HG03025 (cell line): ENCODE results near the gene MEGF11.

Experiments
- ATAC-seq: cut with Tn5 transposase; IDR thresholded peaks from one replicate; pipeline ENCODE4 v1.9.1; 2021; ENCODE audit warnings: mild to moderate bottlenecking, moderate library complexity; ENCODE audit not compliant: unreplicated experiment, low FRiP score

The MEGF11 gene

DNA sequence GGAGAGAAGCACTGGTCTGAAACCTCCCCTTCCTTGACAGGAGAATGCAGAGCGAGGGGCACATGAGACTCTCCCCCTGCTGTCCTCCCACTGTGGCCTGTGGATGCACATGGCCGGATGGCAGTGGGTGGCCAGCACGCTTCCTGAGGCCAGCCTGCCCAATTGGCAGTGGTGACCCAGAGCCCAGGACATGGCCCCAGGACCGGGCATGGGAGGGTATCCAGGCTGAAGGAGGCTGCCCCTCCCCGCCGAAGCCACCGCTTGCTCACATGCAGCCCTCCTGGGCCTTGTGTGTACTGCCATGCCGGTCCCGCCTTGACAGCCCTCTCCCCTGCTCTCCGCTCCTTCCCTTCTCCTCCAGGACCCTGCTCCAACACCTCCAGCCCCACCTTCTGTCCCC, 100.9 kb downstream of the MEGF11 start:
- no peak for ATAC-seq

DNA sequence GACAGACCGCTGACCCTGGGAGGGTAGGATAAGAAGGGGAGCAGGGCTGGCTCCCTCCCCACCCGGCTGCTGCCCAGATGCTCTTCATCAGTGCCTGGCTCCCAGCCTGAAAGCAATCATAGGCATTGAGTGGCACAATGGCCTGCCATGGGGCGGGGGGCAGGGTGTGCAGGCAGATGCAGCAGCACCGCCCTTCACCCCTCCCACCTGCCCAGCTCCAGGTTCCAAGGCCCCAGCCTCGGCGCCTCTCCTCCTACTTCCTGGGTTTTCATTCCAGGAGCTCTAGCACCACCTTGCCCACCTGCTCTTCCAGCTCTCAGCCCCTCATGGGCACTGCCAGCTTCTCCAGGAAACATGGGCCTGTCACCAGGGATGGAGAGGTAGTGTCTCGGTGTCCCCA, 101.7 kb downstream of the MEGF11 start:
- ATAC-seq: no peak

DNA sequence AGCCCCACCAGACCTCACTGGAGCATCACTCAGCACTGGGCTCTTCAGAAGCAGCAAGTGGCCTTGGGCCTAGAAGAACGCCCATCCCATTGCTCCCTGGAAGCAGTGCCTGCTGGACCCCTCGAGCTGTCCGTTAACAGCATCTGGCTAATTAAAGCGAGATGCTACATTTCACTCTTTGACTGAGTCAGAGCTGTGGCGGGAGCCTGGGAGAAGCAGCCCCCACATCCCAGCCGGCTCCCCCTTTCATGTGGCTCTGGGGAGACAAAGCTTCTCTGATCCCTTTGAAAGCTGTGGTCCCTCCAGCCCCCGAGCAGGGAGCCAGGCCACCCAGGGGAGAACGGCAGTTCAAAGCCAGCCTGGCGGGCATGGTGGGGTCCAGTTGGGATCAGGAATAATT, 103.7 kb downstream of the MEGF11 start:
- no peak for ATAC-seq

DNA sequence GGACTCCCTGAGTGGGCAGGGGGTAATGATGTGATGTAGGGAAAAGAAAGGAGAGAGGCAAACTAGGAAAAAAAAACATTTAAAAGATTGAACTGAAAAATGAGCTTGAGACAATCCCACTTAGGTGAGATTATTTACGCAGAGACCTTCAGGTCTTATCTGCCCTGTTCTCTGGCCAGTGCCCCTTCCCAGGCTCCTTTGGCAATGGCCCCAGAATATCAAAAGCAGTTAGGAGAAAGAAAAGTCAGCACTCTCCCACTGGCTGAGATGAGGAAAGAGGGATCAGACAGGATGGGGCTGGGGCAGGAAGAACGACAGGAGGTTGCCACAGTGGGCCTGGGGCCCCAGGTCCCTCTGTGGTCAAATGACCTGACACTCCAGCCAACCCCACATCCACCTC, 105.4 kb downstream of the MEGF11 start:
- no peak for ATAC-seq

GRCh38 chr15:66147440-66147839, 106.1 kb downstream of the MEGF11 start:
- ATAC-seq: no peak

- ATAC-seq: no peak
These were observed 107.8 kb downstream of the MEGF11 start for GRCh38 chr15:66145726-66146182.

- ATAC-seq: no peak
These were observed 108.4 kb downstream of the MEGF11 start for GRCh38 chr15:66144978-66145725.

DNA sequence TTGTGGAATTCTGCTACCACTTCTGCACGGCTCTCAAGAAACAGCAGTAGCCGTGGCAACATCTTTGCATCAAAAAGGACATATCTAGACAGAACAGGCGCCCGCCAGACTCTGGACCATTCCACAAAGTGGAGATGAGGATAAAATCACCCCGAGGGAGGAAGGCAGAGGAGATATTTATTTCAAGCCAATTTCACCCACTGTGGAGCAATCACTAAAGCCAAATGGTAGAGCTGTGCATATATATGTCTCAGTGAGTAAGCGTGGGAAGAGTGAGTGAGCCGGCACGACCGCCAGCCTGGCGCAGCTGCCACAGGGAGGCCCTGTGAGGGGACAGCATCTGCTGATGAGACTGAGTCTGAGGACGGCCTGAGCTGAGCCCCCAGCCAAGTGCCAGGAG, 111.3 kb downstream of the MEGF11 start:
- no peak for ATAC-seq

- ATAC-seq: no peak
These were observed 113.9 kb downstream of the MEGF11 start for GRCh38 chr15:66139591-66140207.

DNA sequence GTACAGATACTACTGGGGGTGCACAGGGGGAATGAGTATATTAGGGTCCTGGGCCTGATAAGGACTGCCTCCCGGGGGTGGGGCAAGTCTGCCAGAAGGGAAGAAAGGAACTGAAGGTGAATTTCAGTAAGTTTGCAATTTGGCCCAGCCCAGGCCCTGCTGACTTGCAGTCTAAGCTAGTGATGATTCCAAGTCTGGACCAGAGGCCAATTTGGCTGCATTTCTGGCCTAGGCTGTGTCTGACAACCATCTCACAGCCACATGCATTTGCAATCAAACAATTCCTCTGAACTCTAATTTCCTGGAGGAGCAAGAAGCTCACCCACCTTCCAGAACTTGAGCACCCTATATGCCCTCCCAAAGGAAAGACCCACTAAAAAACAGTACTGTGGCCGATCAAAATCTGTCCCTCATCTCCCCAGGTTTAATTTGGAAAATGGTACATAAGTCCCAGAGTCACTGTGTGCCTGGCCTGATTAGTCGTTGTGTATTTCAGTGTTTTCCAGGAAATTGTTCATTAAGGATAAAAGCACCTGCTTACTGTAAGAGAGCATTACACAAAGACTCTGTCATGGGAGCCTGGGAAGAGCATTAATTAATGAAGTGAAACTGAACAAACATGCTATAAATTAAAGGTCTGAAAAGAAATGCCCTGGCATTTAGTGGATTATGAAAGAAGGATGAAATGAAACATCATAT, 114.5 kb downstream of the MEGF11 start:
- no peak for ATAC-seq

- ATAC-seq: no peak
These were observed 115.3 kb downstream of the MEGF11 start for GRCh38 chr15:66138096-66138783.

- ATAC-seq: no peak
These were observed 116.6 kb downstream of the MEGF11 start for GRCh38 chr15:66136948-66137347.

- no peak for ATAC-seq
These were observed 117.9 kb downstream of the MEGF11 start for GRCh38 chr15:66135664-66136063.

DNA sequence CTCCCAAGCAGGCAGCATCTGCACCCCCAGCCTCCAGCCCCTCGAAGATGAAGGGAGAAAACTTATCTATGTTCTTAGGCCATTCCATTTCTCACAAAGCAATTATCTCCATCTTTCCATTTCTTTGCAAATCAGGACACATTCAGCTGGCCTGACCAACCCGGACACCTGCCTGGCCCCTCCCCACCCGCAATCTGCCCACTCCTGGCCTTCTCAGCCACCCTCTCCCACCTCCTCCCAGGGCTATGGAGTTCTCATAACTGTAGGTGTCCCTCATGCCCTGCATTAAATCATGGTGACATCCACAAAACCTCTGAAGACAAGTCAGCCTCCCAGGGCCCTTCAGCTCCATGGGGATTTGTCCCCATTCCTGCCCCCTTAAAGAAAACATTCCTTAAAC, 119.3 kb downstream of the MEGF11 start:
- ATAC-seq: no peak

DNA sequence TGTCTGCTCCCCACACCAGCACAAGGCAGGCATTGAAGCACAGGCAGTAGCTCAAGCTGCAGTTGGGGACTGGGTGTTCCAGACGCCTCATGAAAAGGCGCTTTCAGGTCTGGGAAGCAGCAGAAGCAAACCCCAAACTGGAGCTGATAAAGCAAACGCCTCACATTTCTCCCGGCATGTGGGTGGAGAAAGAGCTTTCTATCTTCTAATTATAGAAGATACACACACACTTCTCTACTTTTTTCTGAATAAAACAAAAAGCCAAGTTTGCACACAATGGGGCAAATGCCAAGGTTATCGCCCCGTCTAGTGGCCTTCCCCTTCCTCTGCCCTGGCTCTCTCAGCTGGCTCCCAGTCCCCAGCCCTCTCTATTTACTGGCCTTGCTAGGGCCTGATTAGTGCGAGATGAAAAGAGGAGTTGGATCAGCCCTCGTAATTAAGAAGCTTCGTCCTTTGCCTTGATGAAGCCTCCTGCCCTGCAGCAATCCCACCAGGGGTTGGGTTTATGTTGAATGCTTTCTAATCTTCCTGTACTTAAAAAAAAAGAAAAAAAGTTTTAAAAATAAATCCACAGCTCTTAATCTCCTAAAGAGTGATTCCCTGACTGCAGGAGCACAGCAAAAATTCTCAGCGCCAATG, 120.2 kb downstream of the MEGF11 start:
- ATAC-seq: no peak

DNA sequence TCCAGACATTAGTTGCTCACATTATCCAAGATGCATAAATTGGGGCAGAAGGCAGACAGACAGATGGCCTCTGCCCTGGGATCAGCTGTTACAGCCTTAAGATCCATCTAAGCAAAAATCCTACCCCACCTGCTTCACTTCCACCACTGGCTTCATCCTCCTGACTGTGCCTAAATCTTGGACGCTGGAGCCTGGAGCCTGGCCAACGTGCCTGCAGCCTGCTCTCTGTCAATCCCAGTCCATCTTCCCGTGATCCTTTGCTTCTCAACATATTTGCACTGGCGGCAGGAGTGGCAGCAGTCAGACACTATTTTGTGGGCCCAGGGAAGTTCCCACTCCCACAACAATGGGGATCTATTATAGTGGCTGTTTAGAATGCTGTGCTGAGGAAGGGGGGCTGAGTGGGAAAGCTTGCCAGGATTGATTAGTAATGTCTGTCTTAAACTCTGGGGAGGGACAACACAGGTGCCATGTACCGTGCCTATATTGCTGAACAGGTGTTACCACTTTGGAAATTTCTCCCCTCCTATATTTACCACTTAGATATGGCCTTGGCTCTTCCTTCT, 121.2 kb downstream of the MEGF11 start:
- ATAC-seq: no peak

DNA sequence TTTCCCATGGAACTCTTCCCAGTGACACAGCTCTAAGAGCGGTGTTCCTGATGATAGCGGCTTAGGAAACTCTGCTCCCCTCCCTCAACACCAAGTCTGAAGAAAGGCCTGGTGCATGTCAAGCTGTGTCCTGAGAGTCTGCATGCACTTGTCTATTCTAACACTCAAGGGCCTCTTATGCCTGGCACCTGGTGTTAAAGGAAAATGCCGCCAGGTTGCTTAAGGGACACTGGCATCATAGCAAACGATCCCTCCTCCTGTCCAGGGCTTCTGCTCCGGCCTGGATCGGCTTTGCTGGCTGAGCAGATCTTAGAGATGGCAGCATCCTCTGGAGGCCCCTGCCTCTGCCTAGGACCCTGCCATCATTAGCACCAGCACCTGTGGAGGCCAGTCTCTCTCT, 121.7 kb downstream of the MEGF11 start:
- no peak for ATAC-seq

DNA sequence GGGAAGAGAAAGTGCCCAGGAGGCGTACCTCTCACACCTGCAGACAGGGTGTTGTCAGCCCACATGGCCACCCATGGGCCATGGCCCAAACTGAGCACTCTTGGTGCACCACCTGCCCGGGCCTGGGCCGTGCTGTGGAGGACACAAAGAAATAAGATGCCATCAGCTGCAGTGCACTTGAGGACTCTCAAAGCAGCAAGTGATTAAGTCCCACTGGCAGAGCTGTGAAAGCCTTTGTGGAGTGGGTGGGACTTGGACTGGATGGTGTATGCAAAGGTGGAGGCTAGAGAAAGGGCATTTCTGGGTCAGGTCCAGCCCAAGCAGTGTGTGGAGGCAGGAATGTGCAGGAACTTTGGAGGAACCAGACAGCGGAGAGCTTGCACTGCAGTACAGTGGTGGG, 122.3 kb downstream of the MEGF11 start:
- ATAC-seq: no peak

GRCh38 chr15:66130496-66131034, 123.0 kb downstream of the MEGF11 start:
- ATAC-seq: no peak

- ATAC-seq: no peak
These were observed 124.0 kb downstream of the MEGF11 start for GRCh38 chr15:66129586-66129985.
